HAP-1 (cell line): Measurements from ENCODE around the gene DOCK4.
A peak's percentile ranks its signal among the peaks of the same experiment; 100 is the strongest.

Experiments used
- DNase-seq, 2 experiments: peaks; one replicate each; pipeline ENCODE4 v3.0.0-alpha.2; 2016 to 2020; ENCODE audit warnings: low spot score in 2 of 2
- H3K27me3 ChIP-seq: fragments of 250-450 bp; sonication (Bioruptor Pico); 2 replicates; pipeline ENCODE4 v1.5.1; 2020; ENCODE audit warnings: low read depth, mild to moderate bottlenecking, moderate library complexity
- H3K36me3 ChIP-seq: fragments of 250-450 bp; sonication (Bioruptor Pico); replicated peaks from 2 replicates; pipeline ENCODE4 v1.5.1; 2020; ENCODE audit warnings: mild to moderate bottlenecking
- H3K4me1 ChIP-seq: fragments of 250-450 bp; sonication (Bioruptor Pico); 2 replicates; pipeline ENCODE4 v1.5.1; 2020; ENCODE audit warnings: mild to moderate bottlenecking
- H3K4me3 ChIP-seq: fragments of 250-450 bp; sonication (Bioruptor Pico); 2 replicates; pipeline ENCODE4 v1.5.1; 2020; ENCODE audit warnings: mild to moderate bottlenecking, moderate library complexity
- H3K9me3 ChIP-seq: fragments of 250-450 bp; sonication (Bioruptor Pico); 2 replicates; pipeline ENCODE4 v1.5.1; 2020; ENCODE audit warnings: mild to moderate bottlenecking, moderate library complexity
- in situ Hi-C: fragments of 300-500 bp; cut with MboI; formaldehyde crosslinking; loops from 3 replicates; pipeline ENCODE4 v1.14.3; 2020; ENCODE audit warnings: low sequenced_read_pairs, inconsistent platforms, mixed read lengths

Gene DOCK4

GRCh38 chr7:112173568-112173905, 32.7 kb downstream of the DOCK4 start:
- in situ Hi-C loops, result no loop called here
- Histone ChIP-seq H3K27me3 (peaks cover 6% of the 10 kb centered on the region; the same call in 1 of the 2 replicates), H3K36me3 (no peaks in the 10 kb centered on the region), H3K9me3 (no peaks in the 10 kb centered on the region), H3K4me3 (no peak overlapping the region), H3K4me1 (peaks cover 4% of the 10 kb centered on the region; the same call in 1 of the 2 replicates)
- no peak for DNase-seq

DNA sequence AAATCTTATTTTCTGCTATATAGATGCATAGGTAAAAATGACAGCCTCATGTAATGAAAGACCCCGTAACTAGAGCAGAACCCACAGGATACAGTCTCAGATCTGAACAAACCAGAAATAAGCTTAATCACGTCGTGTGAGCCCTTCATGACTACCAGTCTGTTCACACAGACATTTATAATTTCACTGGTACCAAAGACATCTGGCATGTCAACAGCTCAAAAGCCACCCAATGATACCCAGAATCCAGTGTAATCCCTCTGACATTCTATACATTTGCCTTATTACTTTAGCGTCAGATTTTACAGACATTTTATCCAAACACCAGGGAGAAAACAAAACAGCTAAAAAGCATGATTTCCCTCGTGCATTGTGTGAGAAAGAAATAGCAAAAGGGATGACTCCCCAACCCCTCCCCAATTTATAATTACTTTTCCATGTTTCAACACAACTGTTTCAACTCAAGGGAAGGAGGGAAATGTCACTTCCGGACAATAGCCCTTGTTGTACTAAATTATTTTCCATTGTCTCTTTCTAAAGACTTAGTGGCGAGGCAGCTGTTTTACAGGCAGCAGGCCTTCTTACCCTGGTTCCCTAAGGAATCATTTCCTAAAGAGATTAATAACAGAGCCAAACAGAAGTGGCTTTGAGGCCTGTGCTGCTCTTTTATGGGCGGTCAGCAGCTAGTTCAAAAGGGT, 33.2 kb downstream of the DOCK4 start:
- H3K9me3 ChIP-seq, result no peaks in the 10 kb centered on the region
- DNase-seq, result peak; percentile 26 to 56
- in situ Hi-C loops, result no loop called here
- H3K36me3 ChIP-seq, result no peaks in the 10 kb centered on the region
- peaks cover 4% of the 10 kb centered on the region; the same call in 1 of the 2 replicates for H3K4me1 ChIP-seq
- H3K4me3 ChIP-seq, result no peak overlapping the region
- H3K27me3 ChIP-seq, result peaks cover 6% of the 10 kb centered on the region; the same call in 1 of the 2 replicates

DNA sequence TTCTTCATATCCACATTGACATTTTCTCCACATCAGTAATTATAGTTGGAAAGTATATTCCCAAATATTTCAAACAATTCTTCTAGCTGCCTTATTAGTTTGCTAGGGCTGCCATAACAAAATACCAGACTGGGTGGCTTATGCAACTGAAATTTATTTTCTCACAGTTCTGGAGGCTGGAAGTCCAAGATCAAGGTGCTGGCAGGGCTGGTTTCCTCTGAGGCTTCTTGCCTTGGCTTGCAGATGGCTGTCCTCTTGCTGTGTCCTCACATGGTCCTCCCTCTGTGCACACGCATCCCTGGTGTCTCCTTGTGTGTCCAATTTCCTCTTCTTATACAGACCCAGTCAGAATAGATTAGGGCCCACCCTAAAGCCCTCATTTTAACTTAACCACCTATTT, 34.5 kb downstream of the DOCK4 start:
- in situ Hi-C loops, result no loop called here
- no peaks in the 10 kb centered on the region for H3K36me3 ChIP-seq
- H3K27me3 ChIP-seq, result no peaks in the 10 kb centered on the region

GRCh38 chr7:112168915-112169314, 37.3 kb downstream of the DOCK4 start:
- Histone ChIP-seq H3K4me3 (no peak overlapping the region), H3K9me3 (no peaks in the 10 kb centered on the region), H3K36me3 (no peaks in the 10 kb centered on the region), H3K4me1 (peaks cover 4% of the 10 kb centered on the region; the same call in 1 of the 2 replicates), H3K27me3 (peaks cover 3% of the 10 kb centered on the region; the same call in 1 of the 2 replicates)
- DNase-seq, result no peak
- in situ Hi-C loops, result no loop called here

More for the DNA sequence above, 34.5 kb downstream of the DOCK4 start:
- DNase-seq, result no peak
- Histone ChIP-seq H3K4me1 (peaks cover 4% of the 10 kb centered on the region; the same call in 1 of the 2 replicates), H3K9me3 (no peaks in the 10 kb centered on the region), H3K4me3 (no peak overlapping the region)

DNA sequence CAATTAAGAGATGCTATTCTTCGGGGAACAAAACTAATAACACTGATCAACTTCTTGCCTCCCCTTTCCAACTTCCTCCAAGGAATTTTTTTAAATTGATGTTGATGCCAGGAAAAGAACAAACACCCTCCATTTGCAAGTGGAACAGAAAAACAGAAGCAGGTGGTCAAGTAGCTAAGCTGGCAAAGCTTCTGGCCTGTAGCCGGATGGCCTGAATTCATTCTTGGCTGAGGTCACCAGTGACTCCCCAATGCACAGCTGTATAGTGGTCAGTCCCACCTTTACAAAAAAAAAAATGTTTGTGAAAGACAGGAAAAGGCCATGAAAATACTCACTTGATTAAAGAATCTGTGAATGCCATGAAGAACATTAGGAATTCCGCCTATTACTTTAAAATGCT, 39.1 kb downstream of the DOCK4 start:
- Histone ChIP-seq H3K27me3 (peaks cover 3% of the 10 kb centered on the region; the same call in 1 of the 2 replicates), H3K4me3 (no peak overlapping the region), H3K9me3 (no peaks in the 10 kb centered on the region), H3K4me1 (peaks cover 8% of the 10 kb centered on the region), H3K36me3 (no peaks in the 10 kb centered on the region)
- in situ Hi-C loops, result no loop called here
- DNase-seq, result no peak

GRCh38 chr7:112162784-112163506, 43.3 kb downstream of the DOCK4 start:
- in situ Hi-C loops, result no loop called here
- DNase-seq, result no peak
- Histone ChIP-seq H3K36me3 (no peaks in the 10 kb centered on the region), H3K4me1 (peaks cover 8% of the 10 kb centered on the region), H3K27me3 (peaks cover 3% of the 10 kb centered on the region; the same call in 1 of the 2 replicates), H3K9me3 (no peaks in the 10 kb centered on the region), H3K4me3 (no peak overlapping the region)

DNA sequence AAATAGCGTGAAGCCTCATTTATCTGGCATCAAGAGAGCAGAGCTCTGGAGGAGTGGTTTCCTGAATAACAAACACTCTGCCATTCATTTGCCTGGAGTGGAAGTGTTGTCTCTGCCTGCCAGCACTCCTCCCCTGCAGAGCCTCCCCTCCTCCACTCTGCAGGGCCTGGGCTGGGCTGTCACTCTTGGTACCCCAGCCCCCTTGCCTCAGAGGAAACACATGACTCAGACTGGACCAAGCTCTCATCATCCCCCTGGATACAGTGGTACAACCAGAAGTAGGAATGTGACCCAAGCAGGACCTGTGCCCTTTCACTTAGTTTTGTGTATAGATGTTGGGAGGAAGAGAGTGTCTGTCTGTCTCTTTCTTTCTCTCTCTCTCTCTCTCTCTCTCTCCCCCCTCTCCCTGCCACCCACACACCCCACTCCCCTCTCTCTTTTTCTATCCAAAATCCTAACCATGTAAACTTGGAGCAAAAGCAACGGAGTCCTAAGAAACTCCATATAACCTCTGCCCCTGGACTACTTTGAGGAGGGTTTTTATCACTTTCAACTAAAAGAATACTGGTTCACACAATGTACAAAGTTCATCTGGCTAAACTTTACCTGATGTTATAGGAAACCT, 43.9 kb downstream of the DOCK4 start:
- H3K9me3 ChIP-seq, result no peaks in the 10 kb centered on the region
- H3K4me3 ChIP-seq, result no peak overlapping the region
- no peaks in the 10 kb centered on the region for H3K36me3 ChIP-seq
- in situ Hi-C loops, result no loop called here
- peaks cover 3% of the 10 kb centered on the region; the same call in 1 of the 2 replicates for H3K27me3 ChIP-seq
- peaks cover 8% of the 10 kb centered on the region for H3K4me1 ChIP-seq
- DNase-seq, result peak; percentile 11 to 22

DNA sequence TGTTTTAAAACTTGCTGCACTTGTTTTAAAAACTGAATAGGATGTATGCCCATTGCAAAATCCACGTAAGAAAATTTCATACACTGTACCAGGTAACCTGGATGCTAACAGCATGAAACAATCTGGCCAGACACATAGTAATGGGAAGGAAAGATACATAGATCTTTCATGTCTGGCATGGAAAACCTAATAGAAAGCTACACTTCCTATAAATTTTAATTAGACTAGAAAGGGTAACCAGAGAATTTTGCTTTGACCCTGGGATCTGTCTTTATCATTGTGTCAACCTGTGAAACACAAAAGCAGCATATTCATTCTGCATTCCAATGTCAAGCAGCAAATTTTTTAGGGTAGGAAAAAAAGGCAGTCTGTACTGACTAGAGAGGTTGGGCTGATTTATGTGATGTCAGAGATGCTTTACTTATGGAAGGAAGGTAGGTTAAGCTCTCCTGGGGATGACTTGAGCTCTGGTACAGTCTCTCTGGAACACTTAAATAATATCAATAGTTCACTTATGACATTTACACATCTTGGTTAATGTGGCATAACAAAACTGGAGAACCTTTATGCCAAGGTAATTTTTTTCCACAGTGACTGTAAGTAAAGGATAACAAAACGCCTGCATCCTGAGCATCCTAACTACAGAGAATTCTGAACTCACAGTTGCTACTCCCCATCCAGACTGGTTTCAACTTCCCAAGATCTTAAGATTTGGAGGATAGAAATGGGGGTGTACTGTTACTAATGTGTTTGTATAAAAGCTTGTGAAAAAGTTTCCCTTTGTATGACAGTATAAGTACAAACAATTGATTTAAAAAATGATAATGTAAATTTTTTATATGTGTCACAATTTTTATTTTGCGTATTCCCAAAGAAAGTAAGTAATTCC, 44.7 kb downstream of the DOCK4 start:
- H3K36me3 ChIP-seq, result no peaks in the 10 kb centered on the region
- DNase-seq, result peak in 1 of 2 experiments; percentile 34
- H3K4me1 ChIP-seq, result peaks cover 8% of the 10 kb centered on the region
- peaks cover 3% of the 10 kb centered on the region; the same call in 1 of the 2 replicates for H3K27me3 ChIP-seq
- H3K9me3 ChIP-seq, result no peaks in the 10 kb centered on the region
- H3K4me3 ChIP-seq, result no peak overlapping the region
- in situ Hi-C loops, result no loop called here

GRCh38 chr7:112160771-112161150, 45.4 kb downstream of the DOCK4 start:
- no peaks in the 10 kb centered on the region for H3K36me3 ChIP-seq
- peaks cover 3% of the 10 kb centered on the region; the same call in 1 of the 2 replicates for H3K27me3 ChIP-seq
- no peaks in the 10 kb centered on the region for H3K9me3 ChIP-seq
- in situ Hi-C loops, result no loop called here
- H3K4me1 ChIP-seq, result peaks cover 8% of the 10 kb centered on the region
- no peak for DNase-seq
- no peak overlapping the region for H3K4me3 ChIP-seq

GRCh38 chr7:112160130-112160770, 45.9 kb downstream of the DOCK4 start:
- DNase-seq, result no peak
- in situ Hi-C loops, result no loop called here
- no peaks in the 10 kb centered on the region for H3K36me3 ChIP-seq
- H3K9me3 ChIP-seq, result no peaks in the 10 kb centered on the region
- H3K27me3 ChIP-seq, result peaks cover 3% of the 10 kb centered on the region; the same call in 1 of the 2 replicates
- no peak overlapping the region for H3K4me3 ChIP-seq
- peaks cover 8% of the 10 kb centered on the region for H3K4me1 ChIP-seq

- H3K9me3 ChIP-seq, result no peaks in the 10 kb centered on the region
- no peaks in the 10 kb centered on the region for H3K27me3 ChIP-seq
- no peak for DNase-seq
- H3K4me1 ChIP-seq, result peaks cover 8% of the 10 kb centered on the region
- H3K4me3 ChIP-seq, result no peak overlapping the region
- H3K36me3 ChIP-seq, result no peaks in the 10 kb centered on the region
- in situ Hi-C loops, result no loop called here
These were observed 46.8 kb downstream of the DOCK4 start for GRCh38 chr7:112159351-112159750.

- Histone ChIP-seq H3K9me3 (no peaks in the 10 kb centered on the region), H3K36me3 (no peaks in the 10 kb centered on the region), H3K4me1 (no peaks in the 10 kb centered on the region; the same call in 1 of the 2 replicates), H3K27me3 (0 out of 2 replicates have a peak, but pooled peaks cover 6% of the 10 kb centered on the region), H3K4me3 (no peak overlapping the region)
- in situ Hi-C loops, result no loop called here
- DNase-seq, result no peak
These were observed 49.1 kb downstream of the DOCK4 start for GRCh38 chr7:112157072-112157471.

GRCh38 chr7:112156412-112156811, 49.8 kb downstream of the DOCK4 start:
- Histone ChIP-seq H3K9me3 (no peaks in the 10 kb centered on the region), H3K4me3 (no peak overlapping the region), H3K27me3 (0 out of 2 replicates have a peak, but pooled peaks cover 7% of the 10 kb centered on the region), H3K4me1 (no peaks in the 10 kb centered on the region), H3K36me3 (no peaks in the 10 kb centered on the region)
- DNase-seq, result no peak
- in situ Hi-C loops, result no loop called here
